Tibial artery (tissue), 4 donors: Measurements from ENCODE around the gene RALGAPA2.

Experiments
- DNase-seq, 2 donors: peaks; one replicate each; pipeline ENCODE4 v3.0.0-alpha.2; 2019
- H3K27ac ChIP-seq, 2 donors: fragments of 200-600 bp; sonication (generic) in 1 of 2; 1 replicate in 1 of 2; 2 replicates in 1 of 2; pipeline ENCODE4 v1.5.1; 2018 to 2019; ENCODE audit warnings: mild to moderate bottlenecking in 1 of 2
- H3K27me3 ChIP-seq, 2 donors: fragments of 200-600 bp; sonication (generic) in 1 of 2; one replicate each; pipeline versions ENCODE4 v1.5.1 to v1.6.0; 2016 to 2019
- H3K36me3 ChIP-seq, 3 donors: fragments of 200-600 bp; sonication (generic) in 2 of 3; one replicate each; pipeline ENCODE4 v1.5.1; 2016 to 2019; ENCODE audit warnings: mild to moderate bottlenecking in 2 of 3
- H3K4me1 ChIP-seq, 4 donors: fragments of 200-600 bp; sonication (generic) in 2 of 4; 1 replicate in 3 of 4; 2 replicates in 1 of 4; pipeline ENCODE4 v1.5.1; 2016 to 2019
- H3K4me3 ChIP-seq, 2 donors: fragments of 200-600 bp; sonication (generic) in 1 of 2; 1 replicate in 1 of 2; 2 replicates in 1 of 2; pipeline ENCODE4 v1.5.1; 2018 to 2019; ENCODE audit warnings: mild to moderate bottlenecking in 2 of 2
- H3K9me3 ChIP-seq, 3 donors: fragments of 200-600 bp; sonication (generic) in 1 of 3; one replicate each; pipeline ENCODE4 v1.5.1; 2016 to 2019
- CTCF ChIP-seq, 2 experiments: fragments of 200-600 bp in 1 of 2; fragments of 450-650 bp in 1 of 2; IDR thresholded peaks; one replicate each; pipeline ENCODE4 v1.5.1; 2017 to 2019; ENCODE audit warnings: antibody characterized with exemption in 2 of 2, mild to moderate bottlenecking in 1 of 2, moderate library complexity in 1 of 2
- intact Hi-C: fragments of 100-400 bp; cut with DNase I; formaldehyde crosslinking; loops from one replicate; pipeline ENCODE4 v1.15.0; 2023; ENCODE audit warnings: low total_unique reads

RALGAPA2 gene

GRCh38 chr20:20455926-20456325 lies 256.5 kb downstream of the RALGAPA2 start:
- no peak for TF ChIP-seq CTCF (IDR thresholded peaks at IDR 0.05)
- Histone ChIP-seq H3K4me1 (no peaks in the 10 kb centered on the region), H3K9me3 (no peaks in the 10 kb centered on the region), H3K4me3 (no peak overlapping the region), H3K27ac (no peak overlapping the region), H3K36me3 (peaks cover 0 to 19% (median 19%) of the 10 kb centered on the region in 3 donors), H3K27me3 (no peaks in the 10 kb centered on the region)
- no peak for DNase-seq
- intact Hi-C loops = no loop called here

- Histone ChIP-seq H3K36me3 (peaks cover 0 to 19% (median 19%) of the 10 kb centered on the region in 3 donors), H3K27me3 (no peaks in the 10 kb centered on the region), H3K4me3 (no peak overlapping the region), H3K9me3 (no peaks in the 10 kb centered on the region), H3K4me1 (no peaks in the 10 kb centered on the region), H3K27ac (no peak overlapping the region)
- no peak for TF ChIP-seq CTCF (IDR thresholded peaks at IDR 0.05)
- no peak for DNase-seq
- intact Hi-C loops = no loop called here
Observed at GRCh38 chr20:20454850-20455627, 257.4 kb downstream of the RALGAPA2 start.

- Histone ChIP-seq H3K36me3 (peaks cover 0 to 19% (median 19%) of the 10 kb centered on the region in 3 donors), H3K4me1 (no peaks in the 10 kb centered on the region), H3K27ac (no peak overlapping the region), H3K4me3 (no peak overlapping the region), H3K27me3 (no peaks in the 10 kb centered on the region), H3K9me3 (no peaks in the 10 kb centered on the region)
- no peak for DNase-seq
- intact Hi-C loops = no loop called here
- TF ChIP-seq CTCF (IDR thresholded peaks at IDR 0.05) = no peak
Observed at GRCh38 chr20:20454367-20454766, 258.1 kb downstream of the RALGAPA2 start.

GRCh38 chr20:20452254-20452676 lies 260.2 kb downstream of the RALGAPA2 start:
- no peaks in the 10 kb centered on the region for H3K4me1 ChIP-seq
- intact Hi-C loops = no loop called here
- H3K36me3 ChIP-seq = peaks cover 0 to 12% (median 12%) of the 10 kb centered on the region in 3 donors
- peak in 1 of 2 donors; percentile 42 for DNase-seq
- no peaks in the 10 kb centered on the region for H3K9me3 ChIP-seq
- H3K27me3 ChIP-seq = no peaks in the 10 kb centered on the region
- TF ChIP-seq CTCF (IDR thresholded peaks at IDR 0.05) = no peak
- H3K27ac ChIP-seq = no peak overlapping the region
- H3K4me3 ChIP-seq = no peak overlapping the region

- Histone ChIP-seq H3K4me1 (no peaks in the 10 kb centered on the region), H3K9me3 (no peaks in the 10 kb centered on the region), H3K4me3 (no peak overlapping the region), H3K27ac (no peak overlapping the region), H3K27me3 (no peaks in the 10 kb centered on the region), H3K36me3 (peaks cover 0 to 12% (median 12%) of the 10 kb centered on the region in 3 donors)
- TF ChIP-seq CTCF (IDR thresholded peaks at IDR 0.05) = no peak
- no peak for DNase-seq
- intact Hi-C loops = no loop called here
Observed at GRCh38 chr20:20450521-20450920, 261.9 kb downstream of the RALGAPA2 start.
